Airway epithelial cell (primary cell): ENCODE results near the gene ZNF547. TPM values are rescaled to one million over a fixed set of nuclear protein-coding genes. Genes with fewer than 3 reads are reported as not detected.

Experiments
- total RNA-seq: library from RNA; depleted of rRNA; stranded (reverse); fragments of >200 nt; gene quantifications from 2 replicates; pipeline ENCODE4 v1.2.3, GENCODE V29; 2015

ZNF547 gene
- total RNA-seq, result 0.56 and 2.6 TPM in 2 replicates

DNA sequence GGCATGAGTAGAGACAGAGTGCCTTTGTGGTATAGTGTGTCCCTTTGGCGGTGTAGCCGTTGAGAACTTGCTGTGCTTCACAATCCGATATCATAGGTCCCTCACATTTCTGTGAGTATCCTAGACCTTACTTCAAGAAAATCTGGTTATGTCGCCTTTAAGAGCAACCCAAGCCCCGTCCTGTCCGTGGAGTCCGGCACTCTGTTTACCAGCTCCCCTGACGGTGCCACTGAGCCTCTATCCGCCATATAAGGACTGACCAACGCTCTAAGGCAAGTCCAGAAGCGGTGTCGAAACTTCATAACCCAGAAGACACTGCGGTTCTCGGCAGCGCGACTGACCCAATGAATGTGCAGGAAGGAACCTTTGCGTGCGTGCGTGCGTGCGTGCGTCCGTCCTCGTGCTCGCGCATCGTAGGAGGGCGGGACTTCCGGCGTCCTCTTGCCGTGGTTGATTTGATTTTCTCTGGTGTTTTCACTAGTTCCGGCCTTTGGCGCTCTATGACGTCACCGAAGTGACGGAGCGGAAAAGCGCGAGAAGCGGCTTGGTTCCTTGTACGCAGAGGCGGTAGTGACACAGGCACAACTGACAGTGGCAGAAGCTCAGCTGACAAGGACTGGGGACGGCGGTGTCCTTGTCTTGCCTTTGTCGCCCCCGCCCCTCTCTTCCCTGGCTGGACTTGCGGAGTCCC, at the start of gene ZNF547, which contains the start of gene TRAPPC2B:
ZNF547 (plus strand) TSS at position 555 of the 691 bp plus-strand sequence. CDS start 5,005 bp downstream, outside the sequence.
TRAPPC2B (plus strand) TSS at position 555 of the 691 bp plus-strand sequence. CDS start 1,283 bp downstream, outside the sequence.

DNA sequence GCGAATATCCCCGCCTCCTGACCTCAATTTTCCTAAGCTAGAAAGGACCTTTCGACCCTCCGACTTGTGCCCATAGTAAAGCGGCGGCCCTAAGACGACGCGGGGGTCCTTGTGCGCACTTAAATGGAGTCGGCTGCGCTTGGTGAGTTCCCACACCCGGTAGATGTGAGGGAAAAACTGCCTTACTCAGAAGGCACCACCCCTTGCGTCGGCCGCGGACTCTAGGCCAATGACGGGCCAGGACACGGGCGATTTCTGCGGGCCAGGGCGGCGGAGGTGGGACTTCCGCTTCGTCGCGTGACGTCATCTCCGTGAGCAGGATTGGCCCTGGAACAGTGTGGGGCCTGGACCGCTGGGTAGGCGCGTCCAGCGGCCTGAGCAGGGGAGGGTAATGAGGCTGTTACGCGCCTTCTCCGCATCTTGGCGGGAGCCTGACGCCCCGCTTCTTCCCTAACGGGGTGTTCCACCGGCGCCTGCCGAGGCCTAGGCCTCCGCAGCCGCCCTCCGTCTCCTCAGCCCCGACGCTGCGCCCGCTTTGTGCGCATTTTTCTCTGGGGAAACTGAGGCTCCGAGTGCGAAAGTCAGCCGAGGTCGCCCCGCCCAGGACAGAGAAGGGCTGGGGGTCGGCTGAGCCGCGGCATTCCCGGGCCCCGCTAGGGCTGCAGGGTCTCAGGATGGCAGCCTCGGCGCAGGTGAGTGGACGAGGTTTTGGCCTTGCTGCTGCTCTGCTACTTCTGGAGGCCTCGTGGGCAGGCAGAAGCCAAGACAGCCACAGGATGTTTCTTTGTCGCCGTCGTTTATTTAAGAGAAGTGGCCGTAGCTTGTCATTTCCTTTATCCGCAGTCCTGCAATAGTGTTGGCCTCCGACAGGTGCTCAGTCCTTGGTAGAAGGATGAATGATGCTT, 42.9 kb upstream of the ZNF547 start, which contains the start of gene ZNF543:
ZNF543 (plus strand) TSS at position 293 of the 905 bp plus-strand sequence; CDS start at position 675, 382 bp downstream.

DNA sequence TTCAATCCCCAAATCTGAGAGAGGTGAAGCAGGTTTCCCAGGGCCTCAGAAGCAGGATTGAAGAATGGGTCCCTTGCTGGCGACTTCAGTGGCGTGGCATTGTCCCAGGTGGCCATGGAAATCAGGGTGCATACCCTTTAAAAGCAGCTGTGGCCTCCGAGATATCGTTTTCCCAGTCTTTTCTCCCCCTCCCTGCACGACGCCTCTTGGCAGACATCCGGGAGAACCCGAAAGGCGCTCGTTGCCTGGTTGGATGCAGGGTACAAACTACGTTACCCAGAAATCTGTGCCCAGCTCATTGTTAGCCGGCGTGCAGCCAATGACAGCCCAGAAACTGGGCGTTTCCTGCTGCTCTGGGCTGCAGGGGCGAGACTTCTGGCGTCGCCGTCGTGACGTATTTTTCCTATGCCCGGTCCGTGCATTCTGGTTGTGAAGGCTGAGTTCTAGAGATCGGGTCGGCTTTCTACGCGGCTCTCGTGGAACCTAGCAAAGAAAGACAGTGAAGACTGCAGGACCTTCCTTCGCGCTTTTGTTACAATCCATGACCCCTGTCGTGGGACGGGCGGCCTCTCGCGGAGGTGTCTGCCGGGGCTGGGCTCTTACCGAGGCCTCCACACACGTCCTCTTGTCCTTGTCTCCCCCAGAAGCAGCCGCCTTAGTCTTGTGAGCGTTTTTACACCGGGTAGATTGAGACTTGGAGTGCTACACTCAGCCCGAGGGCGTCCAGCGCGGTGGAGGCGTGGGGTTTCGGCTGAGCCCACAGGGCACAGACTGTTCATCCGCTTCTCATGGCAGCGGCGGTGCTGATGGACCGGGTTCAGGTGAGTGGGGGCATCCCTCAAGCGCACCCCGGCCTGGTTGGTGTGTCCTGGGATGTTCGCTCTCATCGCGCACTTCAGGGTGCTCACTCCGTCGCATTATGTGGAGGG, 12.2 kb upstream of the ZNF547 start, which contains the start of gene ZNF304:
ZNF304 (plus strand) TSS at position 395 of the 929 bp plus-strand sequence; CDS start at position 789, 394 bp downstream.

DNA sequence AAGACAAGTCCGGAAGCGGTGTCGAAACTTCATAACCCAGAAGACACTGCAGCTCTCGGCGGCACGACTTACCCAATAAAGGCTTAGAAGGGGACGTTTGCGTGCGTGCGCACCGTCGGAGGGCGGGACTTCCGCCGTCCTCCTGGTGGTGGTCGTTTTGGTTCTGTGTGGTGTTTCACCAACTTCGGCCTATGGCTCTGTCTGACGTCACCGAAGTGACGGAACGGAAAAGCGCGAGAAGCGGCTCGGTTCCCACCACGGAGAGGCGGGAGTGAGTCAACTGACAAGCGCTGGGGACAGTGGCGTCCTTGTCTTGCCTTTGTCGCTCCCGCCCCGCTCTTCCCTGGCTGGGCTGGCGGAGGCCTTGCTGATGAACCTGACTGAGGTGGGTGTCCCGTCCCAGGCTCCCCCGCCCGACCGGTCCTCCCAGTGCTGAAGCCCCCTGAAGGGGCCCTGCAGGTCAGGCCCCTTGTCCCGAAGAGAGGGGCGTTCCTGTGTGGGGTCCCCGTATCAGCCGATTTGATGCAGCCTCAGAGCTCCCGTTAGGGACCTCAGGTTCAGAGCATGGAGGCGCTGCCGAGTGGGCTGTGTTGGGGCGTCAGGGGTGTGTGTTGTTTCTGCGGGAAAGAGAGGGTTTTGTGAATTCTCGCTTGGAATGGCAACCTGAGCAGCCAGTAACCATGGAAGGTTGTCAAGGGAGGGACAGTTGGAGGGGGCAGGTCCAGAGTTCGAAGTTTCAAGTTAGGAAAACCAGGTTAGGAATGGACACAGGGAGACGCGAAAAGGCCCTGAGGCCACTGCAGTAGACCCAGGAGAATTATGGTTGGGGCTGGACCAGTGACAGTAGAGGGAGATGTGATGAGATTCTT, 26.6 kb downstream of the ZNF547 start, which contains the start of gene ZNF548:
ZNF548 (plus strand) TSS at position 125 of the 869 bp plus-strand sequence; CDS start at position 371, 246 bp downstream.

DNA sequence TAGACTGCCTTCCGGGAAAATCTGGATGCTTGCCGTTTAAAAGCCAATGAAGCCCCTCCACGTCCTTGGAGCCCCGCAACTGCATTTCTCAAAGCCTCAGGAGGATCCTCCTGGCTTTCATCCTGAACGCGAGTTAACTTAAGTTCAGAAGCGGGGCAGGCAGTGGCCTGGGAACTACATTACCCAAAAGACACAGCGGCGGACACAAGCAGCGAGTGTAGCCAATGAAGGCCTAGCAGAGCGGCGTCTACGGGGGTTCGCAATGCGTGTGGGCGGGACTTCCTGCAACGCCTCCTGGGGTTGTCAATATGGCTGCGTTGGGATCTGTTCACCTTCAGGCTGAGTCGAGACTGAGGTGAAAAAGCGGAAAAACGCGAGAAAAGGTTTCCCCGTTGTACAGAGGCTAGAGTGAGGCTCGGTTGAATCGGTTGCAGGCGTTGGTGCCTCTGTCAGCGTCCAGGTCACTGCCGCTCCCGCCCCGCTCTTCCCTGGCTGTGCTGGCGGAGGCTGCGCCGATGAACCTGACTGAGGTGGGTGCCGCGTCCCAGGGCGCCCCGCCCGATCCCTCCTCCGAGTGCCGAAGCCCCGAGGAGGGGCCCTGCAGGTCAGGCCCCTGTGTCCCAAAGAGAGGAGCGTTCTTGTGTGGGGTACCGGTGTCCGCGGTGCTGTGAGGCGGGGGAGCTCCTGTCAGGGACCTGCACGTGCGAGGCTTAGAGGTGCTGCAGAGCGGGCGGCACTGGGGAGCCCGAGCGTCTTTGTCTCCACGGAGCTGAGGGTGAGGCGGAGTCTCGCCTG, 47.7 kb downstream of the ZNF547 start, which contains the start of gene ZNF17:
ZNF17 (plus strand) TSS at position 285 of the 795 bp plus-strand sequence. CDS start 2,455 bp downstream, outside the sequence.

Other genes with a start within 250 kb of the ZNF547 start
- gene USP29, start 243.6 kb upstream of the ZNF547 start, total RNA-seq, result not detected in 2 replicates
- gene ZIM3, start 218.3 kb upstream of the ZNF547 start, total RNA-seq, result not detected in 2 replicates
- gene DUXA, start 196.1 kb upstream of the ZNF547 start, total RNA-seq, result not detected in 2 replicates
- gene ZNF264, start 172.1 kb upstream of the ZNF547 start, total RNA-seq, result 25.2 and 32.0 TPM in 2 replicates
- gene AURKC, start 132.5 kb upstream of the ZNF547 start, total RNA-seq, result 1.3 and 1.6 TPM in 2 replicates
- 5.5 and 8.0 TPM in 2 replicates for gene ZNF805, start 122.9 kb upstream of the ZNF547 start, total RNA-seq
- 27.7 and 28.8 TPM in 2 replicates for gene ZNF460, start 83.1 kb upstream of the ZNF547 start, total RNA-seq
- gene ZNF543, start 43.1 kb upstream of the ZNF547 start, total RNA-seq, result 4.5 and 6.1 TPM in 2 replicates
- 3.7 and 5.2 TPM in 2 replicates for gene ZNF304, start 12.3 kb upstream of the ZNF547 start, total RNA-seq
- 26.1 and 29.0 TPM in 2 replicates for gene TRAPPC2B, start within 50 bp of the ZNF547 start, total RNA-seq
- 7.9 and 12.2 TPM in 2 replicates for gene ZNF548, start 26.3 kb downstream of the ZNF547 start, total RNA-seq
- 2.6 and 2.8 TPM in 2 replicates for gene ZNF17, start 47.6 kb downstream of the ZNF547 start, total RNA-seq
- gene ZNF749, start 71.8 kb downstream of the ZNF547 start, total RNA-seq, result 10.6 and 17.5 TPM in 2 replicates
- 0.28 and 0.33 TPM in 2 replicates for gene VN1R1, start 93.6 kb downstream of the ZNF547 start, total RNA-seq
- 6.4 and 11.4 TPM in 2 replicates for gene ZNF772, start 114.0 kb downstream of the ZNF547 start, total RNA-seq
- 5.9 and 7.2 TPM in 2 replicates for gene ZNF419, start 124.2 kb downstream of the ZNF547 start, total RNA-seq
- gene ZNF773, start 136.4 kb downstream of the ZNF547 start, total RNA-seq, result 6.2 and 6.9 TPM in 2 replicates
- 2.9 and 3.9 TPM in 2 replicates for gene ZNF549, start 163.8 kb downstream of the ZNF547 start, total RNA-seq
- gene ZNF550, start 196.3 kb downstream of the ZNF547 start, total RNA-seq, result 4.7 TPM in 2 replicates
- gene ZNF416, start 215.4 kb downstream of the ZNF547 start, total RNA-seq, result 4.8 and 5.1 TPM in 2 replicates
- 3.3 and 3.9 TPM in 2 replicates for gene ZIK1, start 220.6 kb downstream of the ZNF547 start, total RNA-seq
- 3.9 and 4.8 TPM in 2 replicates for gene ZNF530, start 236.3 kb downstream of the ZNF547 start, total RNA-seq